Measurements from ENCODE around the gene LRRC8A. TPM values are rescaled to one million over a fixed set of nuclear protein-coding genes. Genes with fewer than 3 reads are reported as not detected.

The LRRC8A gene
- total and polyA plus RNA-seq, 2 of the 13 experiments (the other 11 are each of a cell fraction or from before 2014, with no cell fraction given): 16.1 to 40.6 TPM

- TF ChIP-seq ZNF562 (CRISPR knock-in tag; IDR thresholded peaks at IDR 0.05; ENCODE audit: borderline replicate concordance) (no peak), TRAFD1 (CRISPR knock-in tag; IDR thresholded peaks at IDR 0.05; ENCODE audit: borderline replicate concordance) (no peak), HNF4A (CRISPR knock-in tag; IDR thresholded peaks at IDR 0.05) (no peak), NCOA2 (CRISPR knock-in tag; IDR thresholded peaks at IDR 0.05) (no peak), POGZ (CRISPR knock-in tag; IDR thresholded peaks at IDR 0.05) (no peak)
Measured at GRCh38 chr9:128927731-128928411, 45.9 kb downstream of the LRRC8A start (continued).

GRCh38 chr9:128928624-128929023 is 46.7 kb downstream of the LRRC8A start:
- CTCF ChIA-PET (ENCODE audit: low intra/inter-chr PET ratio, low total read pairs): interaction anchor here (0.8 to 2.3 kb wide), 5 partner anchors 46 to 196 kb away, joined by 3 to 54 read pairs (median 6); no protein-coding TSS in a partner anchor
- no peak for DNase-seq (ENCODE audit: low spot score)
- BruUV-seq (replicated peaks): no TSS peak

More at GRCh38 chr9:128928624-128929023, 46.7 kb downstream of the LRRC8A start:
- TF ChIP-seq XBP1 (CRISPR knock-in tag; IDR thresholded peaks at IDR 0.05): no peak
- no peak for TF ChIP-seq KLF9 (CRISPR knock-in tag; IDR thresholded peaks at IDR 0.05; ENCODE audit: low read depth)
- no peak for TF ChIP-seq ZFY (CRISPR knock-in tag; IDR thresholded peaks at IDR 0.05)
- no peak for TF ChIP-seq RAD21 (CRISPR knock-in tag; IDR thresholded peaks at IDR 0.05)
- TF ChIP-seq ZNF230 (CRISPR knock-in tag; IDR thresholded peaks at IDR 0.05): no peak
- no peak for TF ChIP-seq KLF15 (CRISPR knock-in tag; IDR thresholded peaks at IDR 0.05; ENCODE audit: borderline replicate concordance)
- no peak for TF ChIP-seq THRA (CRISPR knock-in tag; IDR thresholded peaks at IDR 0.05; ENCODE audit: borderline replicate concordance)
- no peak for TF ChIP-seq NFIB (CRISPR knock-in tag; IDR thresholded peaks at IDR 0.05; ENCODE audit: borderline replicate concordance)
- no peak for TF ChIP-seq DNMT1 (CRISPR knock-in tag; IDR thresholded peaks at IDR 0.05)
- no peak for TF ChIP-seq NFRKB (IDR thresholded peaks at IDR 0.05)
- no peak for TF ChIP-seq HES4 (CRISPR knock-in tag; IDR thresholded peaks at IDR 0.05; ENCODE audit: borderline replicate concordance)
- no peak for TF ChIP-seq RBM22 (optimal IDR thresholded peaks at IDR 0.05; ENCODE audit: low read length)
- TF ChIP-seq TERF1 (CRISPR knock-in tag; IDR thresholded peaks at IDR 0.05): no peak
- no peak for TF ChIP-seq ZNF589 (CRISPR knock-in tag; conservative IDR thresholded peaks at IDR 0.05)
- TF ChIP-seq ZFP37 (CRISPR knock-in tag; IDR thresholded peaks at IDR 0.05; ENCODE audit: borderline replicate concordance): no peak
- H3K4me1 ChIP-seq (ENCODE audit: insufficient read depth, low read length): peaks cover 9% of the 10 kb centered on the region
- POLR2A ChIA-PET: interaction anchor here (0.8 kb wide), 1 partner anchor 20 kb away, joined by 3 read pairs; no protein-coding TSS in a partner anchor
- no peak overlapping the region for H3K27ac ChIP-seq (ENCODE audit: extremely low read length, insufficient read depth, low read length)
- in situ Hi-C loops (cut with HindIII; ENCODE audit: extremely low pct_ligation_motif_present, low pct_unique_long_range_greater_than_20kb): no loop called here
- no peaks in the 10 kb centered on the region for H3K27me3 ChIP-seq (ENCODE audit: control insufficient read depth in 1 of 2, insufficient read depth in 2 of 2, low read length in 2 of 2)
- H4K20me1 ChIP-seq (ENCODE audit: insufficient read depth, low read length): no peaks in the 10 kb centered on the region
- FAIRE-seq (no peak), ATAC-seq (no peak)
- H3K4me2 ChIP-seq (ENCODE audit: low read depth, low read length): no peak overlapping the region
- H3K79me2 ChIP-seq (ENCODE audit: insufficient read depth, low read length): no peaks in the 10 kb centered on the region
- no peaks in the 10 kb centered on the region for H3K9me3 ChIP-seq (ENCODE audit: low read length)
- no peak overlapping the region for H3K9ac ChIP-seq (ENCODE audit: insufficient read depth, low read depth, low read length)
- WGBS (ENCODE audit: low lambda C conversion rate): 100% methylated on average over 2 of the region's 2 CpGs
- no peak overlapping the region for H2AFZ ChIP-seq (ENCODE audit: low read length)
- H3K4me3 ChIP-seq (replicated peaks in 1 of 3; ENCODE audit: insufficient read depth in 1 of 3, low read depth in 2 of 3, low read length in 3 of 3): no peak overlapping the region
- H3K36me3 ChIP-seq (replicated peaks in 1 of 2; ENCODE audit: control insufficient read depth in 1 of 2, insufficient read depth in 2 of 2, low read length in 2 of 2): no peaks in the 10 kb centered on the region; a peak in 2 of 5 replicates
- intact Hi-C loops (cut with micrococcal nuclease; ENCODE audit: unreplicated experiment): loop anchor here (1.0 kb wide), 3 partner anchors 46 to 76 kb away; partner anchors contain the start of gene LRRC8A
